Stomach (tissue), 9 donors: ENCODE results near the gene PARP3. TPM values are rescaled to one million over a fixed set of nuclear protein-coding genes. Genes with fewer than 3 reads are reported as not detected.
A peak's percentile ranks its signal among the peaks of the same experiment; 100 is the strongest.

ENCODE experiments used
- DNase-seq, 2 donors: peaks; one replicate each; pipeline versions ENCODE4 v3.0.0 to v3.0.0-alpha.2; 2013 to 2019
- H3K27ac ChIP-seq, 5 donors: fragments of 200-600 bp in 4 of 5; sonication (generic) in 4 of 5; one replicate each; pipeline ENCODE4 v1.5.1; 2013 to 2019; ENCODE audit warnings: mild to moderate bottlenecking in 1 of 5, moderate library complexity in 1 of 5
- H3K27me3 ChIP-seq, 3 donors: fragments of 200-600 bp; sonication (generic); one replicate each; pipeline ENCODE4 v1.5.1; 2017 to 2019; ENCODE audit warnings: mixed run types in 1 of 3
- H3K36me3 ChIP-seq, 4 donors: fragments of 200-600 bp; sonication (generic); 1 replicate in 3 of 4; 2 replicates in 1 of 4; pipeline ENCODE4 v1.5.1; 2016 to 2019
- H3K4me1 ChIP-seq, 4 donors: fragments of 200-600 bp; sonication (generic); one replicate each; pipeline ENCODE4 v1.5.1; 2016 to 2019
- H3K4me3 ChIP-seq, 4 donors: fragments of 200-600 bp; sonication (generic) in 3 of 4; one replicate each; pipeline ENCODE4 v1.5.1; 2016 to 2019; ENCODE audit warnings: mild to moderate bottlenecking in 1 of 4
- H3K9me3 ChIP-seq, 4 donors: fragments of 200-600 bp; sonication (generic); one replicate each; pipeline ENCODE4 v1.5.1; 2016 to 2019
- EP300 ChIP-seq: sonication (generic); formaldehyde crosslinking; IDR thresholded peaks from one replicate; pipeline ENCODE4 v1.6.1; 2017; ENCODE audit warnings: antibody characterized with exemption
- POLR2A ChIP-seq, 4 donors: fragments of 450-650 bp; IDR thresholded peaks; one replicate each; pipeline ENCODE4 v1.6.1; 2016; ENCODE audit warnings: antibody characterized with exemption in 4 of 4, control low read depth in 2 of 4, mild to moderate bottlenecking in 1 of 4, moderate library complexity in 1 of 4
- POLR2AphosphoS5 ChIP-seq, 3 donors: sonication (generic); formaldehyde crosslinking; IDR thresholded peaks; one replicate each; pipeline ENCODE4 v1.6.1; 2016; ENCODE audit warnings: antibody characterized with exemption in 3 of 3
- WGBS, 5 donors: extraction: QIAGEN DNeasy Blood & Tissue Kit in 3 of 5; methylation state at CpG; one replicate each; pipeline versions ENCODE4 v1.1.5 to v1.1.7; 2013 to 2018; 5-methylcytosine and 5-hydroxymethylcytosine counted together
- intact Hi-C: fragments of 100-400 bp; cut with DNase I; formaldehyde crosslinking; loops from one replicate; pipeline ENCODE4 v1.15.1; 2023; ENCODE audit warnings: low total_unique reads
- polyA plus RNA-seq, 3 donors: library from polyadenylated mRNA; stranded (reverse); fragments of 200-250 nt; gene quantifications; one replicate each; pipeline ENCODE4 v1.2.3, GENCODE V29; 2013
- total RNA-seq, 5 donors: library from RNA; depleted of rRNA; stranded (reverse); fragments of >200 nt; gene quantifications; one replicate each; pipeline versions ENCODE4 v1.1.0 to v1.2.3, GENCODE V29; 2014 to 2016
- TF ChIP-seq, protein P1 (sequence below), 7 experiments: fragments of 450-650 bp in 4 of 7; fragments of 200-600 bp in 3 of 7; sonication (generic) in 3 of 7; IDR thresholded peaks; one replicate each; pipeline ENCODE4 v1.5.1; 2016 to 2019; ENCODE audit warnings: antibody characterized with exemption in 7 of 7, control low read depth in 2 of 7, mild to moderate bottlenecking in 1 of 7
- donor health status: healthy with polysubstance abuse.
- donor health status: Bipolar disorder and iron deficiency.
- donor health status: healthy.

Gene PARP3
- total and polyA plus RNA-seq, 8 donors = 10.6 to 39.7 (median 16.0) TPM

DNA sequence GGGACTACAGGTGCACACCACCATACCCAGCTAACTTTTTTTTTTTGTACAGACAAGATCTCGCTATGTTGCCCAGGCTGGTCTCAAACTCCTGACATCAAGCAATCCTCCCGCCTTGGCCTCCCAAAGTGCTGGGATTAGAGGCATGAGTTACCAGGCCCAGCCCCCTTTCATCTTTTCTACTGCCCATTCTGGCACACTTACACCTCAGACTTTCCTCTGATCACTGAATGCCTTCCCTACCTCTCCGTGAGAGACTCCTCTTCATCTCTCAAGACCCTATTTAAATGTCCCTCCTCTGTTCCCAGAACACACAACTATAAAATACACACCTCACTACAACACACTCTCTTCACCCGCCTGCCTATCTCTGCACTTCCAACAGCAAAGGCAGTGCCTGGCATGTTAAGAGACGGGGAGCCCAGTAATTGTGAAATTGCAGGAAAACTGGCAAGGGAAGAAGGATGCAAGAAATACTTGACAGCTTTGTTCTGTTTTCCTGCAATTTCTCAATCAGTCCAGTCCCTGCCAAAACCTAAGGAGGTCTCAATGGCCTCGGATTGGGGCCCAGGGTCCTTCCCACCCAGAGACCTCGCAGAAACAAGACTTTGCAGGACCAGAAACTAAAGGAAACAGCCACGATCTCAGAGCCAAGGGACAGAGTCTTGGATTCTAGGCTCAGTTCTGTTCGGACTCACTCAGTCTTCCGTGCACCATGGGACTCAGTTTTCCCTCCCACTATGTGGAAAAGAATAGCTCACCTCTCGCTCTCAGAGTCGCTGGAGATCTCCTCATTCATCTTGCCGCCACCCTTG, 1.3 kb upstream of the PARP3 start:
- intact Hi-C loops = loop anchor here (10.0 kb wide), 1 partner anchor 204 kb away; no protein-coding TSS in a partner anchor
- H3K27me3 ChIP-seq = no peaks in the 10 kb centered on the region
- DNase-seq = no peak
- 26 to 35% (median 32%) methylated on average over 13 of the region's 13 CpGs for WGBS, 5 donors
- peaks cover 24 to 54% (median 47%) of the 10 kb centered on the region in 4 donors for H3K36me3 ChIP-seq
- H3K4me3 ChIP-seq = peak overlapping the region; percentile 70 to 97 (median 89)
- H3K9me3 ChIP-seq = no peaks in the 10 kb centered on the region
- peak overlapping the region in 4 of 5 donors; percentile 78 to 89 (median 81) for H3K27ac ChIP-seq
- TF ChIP-seq EP300 = no peak
- peaks cover 26 to 36% (median 31%) of the 10 kb centered on the region in 4 donors for H3K4me1 ChIP-seq

DNA sequence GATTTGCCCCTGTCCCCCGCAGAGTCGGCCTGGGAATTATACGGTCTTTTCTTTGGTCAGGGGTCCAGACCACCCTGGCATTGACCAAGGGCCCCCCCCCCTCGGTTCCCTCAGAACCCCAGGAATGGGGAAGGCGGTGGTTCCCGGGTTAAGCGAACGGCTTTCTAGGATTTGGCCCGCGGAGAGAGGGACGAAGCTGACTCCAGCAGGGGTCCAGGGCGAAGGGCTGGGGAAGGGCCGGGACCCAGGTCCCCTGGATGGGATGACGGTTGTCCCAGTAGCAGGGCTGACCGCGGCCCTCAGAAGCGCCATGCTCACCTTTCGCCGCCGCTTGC, 733 bp upstream of the PARP3 start:
- TF ChIP-seq POLR2AphosphoS5 (IDR thresholded peaks at IDR 0.05) (no peak), POLR2A (IDR thresholded peaks at IDR 0.05) (no peak), EP300 (no peak)
- TF ChIP-seq, protein P1, sequence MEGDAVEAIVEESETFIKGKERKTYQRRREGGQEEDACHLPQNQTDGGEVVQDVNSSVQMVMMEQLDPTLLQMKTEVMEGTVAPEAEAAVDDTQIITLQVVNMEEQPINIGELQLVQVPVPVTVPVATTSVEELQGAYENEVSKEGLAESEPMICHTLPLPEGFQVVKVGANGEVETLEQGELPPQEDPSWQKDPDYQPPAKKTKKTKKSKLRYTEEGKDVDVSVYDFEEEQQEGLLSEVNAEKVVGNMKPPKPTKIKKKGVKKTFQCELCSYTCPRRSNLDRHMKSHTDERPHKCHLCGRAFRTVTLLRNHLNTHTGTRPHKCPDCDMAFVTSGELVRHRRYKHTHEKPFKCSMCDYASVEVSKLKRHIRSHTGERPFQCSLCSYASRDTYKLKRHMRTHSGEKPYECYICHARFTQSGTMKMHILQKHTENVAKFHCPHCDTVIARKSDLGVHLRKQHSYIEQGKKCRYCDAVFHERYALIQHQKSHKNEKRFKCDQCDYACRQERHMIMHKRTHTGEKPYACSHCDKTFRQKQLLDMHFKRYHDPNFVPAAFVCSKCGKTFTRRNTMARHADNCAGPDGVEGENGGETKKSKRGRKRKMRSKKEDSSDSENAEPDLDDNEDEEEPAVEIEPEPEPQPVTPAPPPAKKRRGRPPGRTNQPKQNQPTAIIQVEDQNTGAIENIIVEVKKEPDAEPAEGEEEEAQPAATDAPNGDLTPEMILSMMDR (IDR thresholded peaks at IDR 0.05) = no peak
- H3K4me1 ChIP-seq = peaks cover 26 to 36% (median 31%) of the 10 kb centered on the region in 4 donors
- intact Hi-C loops = loop anchor here (10.0 kb wide), 1 partner anchor 203 kb away; no protein-coding TSS in a partner anchor
- 0 to 3% (median 0%) methylated on average over 7 to 20 of the region's 20 CpGs for WGBS, 5 donors
- H3K36me3 ChIP-seq = peaks cover 19 to 54% (median 47%) of the 10 kb centered on the region in 4 donors
- peak overlapping the region; percentile 62 to 89 (median 79) for H3K27ac ChIP-seq
- H3K27me3 ChIP-seq = no peaks in the 10 kb centered on the region
- no peak for DNase-seq
- H3K4me3 ChIP-seq = peak overlapping the region; percentile 70 to 97 (median 89)
- H3K9me3 ChIP-seq = no peaks in the 10 kb centered on the region

DNA sequence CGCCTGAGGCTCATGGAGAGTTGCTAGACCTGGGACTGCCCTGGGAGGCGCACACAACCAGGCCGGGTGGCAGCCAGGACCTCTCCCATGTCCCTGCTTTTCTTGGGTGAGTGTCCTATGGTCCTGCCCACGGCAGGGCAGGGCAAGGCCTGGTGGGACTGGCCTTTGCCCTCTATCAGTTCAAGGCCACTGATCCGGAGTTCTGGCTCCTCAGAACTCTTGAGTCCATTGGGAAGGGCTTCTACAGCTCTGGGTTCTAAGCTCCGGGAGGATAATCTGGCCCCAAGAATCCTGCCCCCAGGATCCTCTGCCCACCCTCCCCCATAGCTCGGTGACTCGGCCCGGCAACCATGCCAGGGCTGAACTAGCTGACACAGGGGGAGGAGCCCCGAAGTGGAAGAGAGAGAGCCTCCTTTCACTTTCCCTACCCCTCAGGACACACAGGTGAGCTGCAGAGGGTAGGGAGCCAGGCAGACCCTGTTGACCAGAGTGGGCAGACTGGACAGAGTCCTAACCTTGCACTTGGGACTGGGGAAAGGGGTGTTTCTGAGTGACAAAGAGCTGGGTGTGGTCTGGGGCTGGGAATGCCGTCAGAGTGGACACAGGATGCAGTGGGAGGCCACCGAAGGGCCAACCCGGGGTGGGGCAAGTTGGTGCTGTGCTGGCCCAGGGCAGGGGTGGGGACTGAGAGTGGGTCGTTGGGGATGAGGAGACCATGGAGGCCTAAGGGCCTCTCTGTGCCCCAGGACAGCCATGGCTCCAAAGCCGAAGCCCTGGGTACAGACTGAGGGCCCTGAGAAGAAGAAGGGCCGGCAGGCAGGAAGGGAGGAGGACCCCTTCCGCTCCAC, 664 bp downstream of the PARP3 start:
- 29 to 43% (median 35%) methylated on average over 11 to 17 of the region's 17 CpGs for WGBS, 5 donors
- Histone ChIP-seq H3K4me3 (peak overlapping the region; percentile 70 to 97 (median 89)), H3K36me3 (peaks cover 7 to 53% (median 40%) of the 10 kb centered on the region in 4 donors), H3K27ac (peak overlapping the region; percentile 83 to 95 (median 91)), H3K9me3 (no peaks in the 10 kb centered on the region), H3K27me3 (no peaks in the 10 kb centered on the region), H3K4me1 (peaks cover 26 to 36% (median 31%) of the 10 kb centered on the region in 4 donors)
- intact Hi-C loops = loop anchor here (10.0 kb wide), 1 partner anchor 202 kb away; no protein-coding TSS in a partner anchor
- peak; percentile 67 to 81 for DNase-seq
- TF ChIP-seq, protein P1 (IDR thresholded peaks at IDR 0.05) = no peak
- peak in 2 of 3 donors; percentile 48 to 73 for TF ChIP-seq POLR2AphosphoS5 (IDR thresholded peaks at IDR 0.05)
- no peak for TF ChIP-seq EP300

DNA sequence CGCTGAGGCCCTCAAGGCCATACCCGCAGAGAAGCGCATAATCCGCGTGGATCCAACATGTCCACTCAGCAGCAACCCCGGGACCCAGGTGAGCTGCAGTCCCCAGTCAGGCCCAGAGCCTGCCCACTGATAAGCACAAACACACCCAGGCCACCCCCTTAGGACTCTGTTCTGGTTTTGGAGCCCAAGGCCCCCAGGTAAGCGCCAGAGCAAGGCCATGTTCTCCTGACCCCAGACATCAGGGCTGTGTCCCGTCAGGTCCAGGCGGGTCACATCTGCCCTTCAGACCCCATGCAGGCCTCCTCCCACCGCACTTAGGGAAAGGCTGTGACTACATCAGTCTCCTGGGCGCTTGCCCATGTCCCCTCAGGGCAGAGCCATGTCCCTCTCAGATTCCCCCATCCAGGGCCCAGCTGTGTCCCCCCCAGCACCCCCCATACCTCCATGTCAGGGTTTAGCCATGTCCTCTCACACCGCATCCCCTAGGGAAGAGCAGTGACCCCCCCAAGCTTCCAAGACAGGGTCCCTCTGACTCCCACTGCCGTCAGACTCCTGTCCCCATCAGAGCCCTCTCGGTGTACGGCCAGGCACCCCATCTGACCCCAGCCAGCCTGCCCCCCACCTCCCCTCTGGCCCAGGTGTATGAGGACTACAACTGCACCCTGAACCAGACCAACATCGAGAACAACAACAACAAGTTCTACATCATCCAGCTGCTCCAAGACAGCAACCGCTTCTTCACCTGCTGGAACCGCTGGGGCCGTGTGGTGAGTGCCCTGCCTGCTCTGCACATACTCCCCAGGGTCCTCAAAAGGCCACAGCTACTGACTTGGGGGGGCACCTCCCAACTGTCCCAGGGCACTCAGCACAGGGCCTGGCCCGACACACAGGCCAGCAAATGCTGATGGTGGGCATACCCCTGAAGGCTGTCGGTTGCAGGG, 1.6 kb downstream of the PARP3 start:
- H3K27ac ChIP-seq = peak overlapping the region; percentile 83 to 95 (median 91)
- H3K9me3 ChIP-seq = no peaks in the 10 kb centered on the region
- peaks cover 26 to 36% (median 31%) of the 10 kb centered on the region in 4 donors for H3K4me1 ChIP-seq
- intact Hi-C loops = loop anchor here (10.0 kb wide), 1 partner anchor 201 kb away; no protein-coding TSS in a partner anchor
- peaks cover 0 to 53% (median 40%) of the 10 kb centered on the region in 4 donors for H3K36me3 ChIP-seq
- peak in 1 of 2 donors; percentile 28 for DNase-seq
- H3K4me3 ChIP-seq = peak overlapping the region; percentile 70 to 97 (median 89)
- 91 to 96% (median 93%) methylated on average over 17 to 21 of the region's 21 CpGs for WGBS, 5 donors
- TF ChIP-seq POLR2A (IDR thresholded peaks at IDR 0.05) (no peak), EP300 (no peak), POLR2AphosphoS5 (IDR thresholded peaks at IDR 0.05) (no peak)
- TF ChIP-seq, protein P1 (IDR thresholded peaks at IDR 0.05) = no peak
- no peaks in the 10 kb centered on the region for H3K27me3 ChIP-seq
